GM23338 (cell line): ENCODE results near the gene RAP2B. TPM values are rescaled to one million over a fixed set of nuclear protein-coding genes. Genes with fewer than 3 reads are reported as not detected.

Experiments
- ATAC-seq: fragments of 200-7000 bp; cut with Tn5 transposase; 3 replicates; pipeline ENCODE4 v1.9.1; 2020
- DNase-seq: peaks from one replicate; pipeline ENCODE4 v3.0.0-alpha.2; 2015; ENCODE audit warnings: low spot score
- H2AFZ ChIP-seq: fragments of 200-600 bp; sonication (generic); 2 replicates; pipeline ENCODE4 v1.8.0; 2016; ENCODE audit warnings: antibody characterized with exemption, mild to moderate bottlenecking, moderate library complexity
- H3F3A ChIP-seq: fragments of 200-600 bp; sonication (generic); replicated peaks from 2 replicates; pipeline ENCODE4 v1.8.0; 2017; ENCODE audit warnings: antibody characterized with exemption, mixed run types, low read depth
- H3K27ac ChIP-seq: fragments of 200-600 bp; sonication (generic); 2 replicates; pipeline ENCODE4 v1.6.1; 2016; ENCODE audit warnings: low read depth
- H3K27me3 ChIP-seq: fragments of 200-600 bp; sonication (generic); 2 replicates; pipeline ENCODE4 v1.8.0; 2016; ENCODE audit warnings: mild to moderate bottlenecking, mixed run types, moderate library complexity; ENCODE audit not compliant: insufficient read depth
- H3K36me3 ChIP-seq: fragments of 200-600 bp; sonication (generic); 2 replicates; pipeline ENCODE4 v1.8.0; 2016; ENCODE audit warnings: mild to moderate bottlenecking; ENCODE audit not compliant: insufficient read depth
- H3K4me1 ChIP-seq: fragments of 200-600 bp; sonication (generic); 2 replicates; pipeline ENCODE4 v1.8.0; 2016; ENCODE audit warnings: mild to moderate bottlenecking, moderate library complexity; ENCODE audit not compliant: insufficient read depth
- H3K4me2 ChIP-seq: fragments of 200-600 bp; sonication (generic); 2 replicates; pipeline ENCODE4 v1.7.1; 2017; ENCODE audit warnings: mixed run types
- H3K4me3 ChIP-seq: fragments of 200-600 bp; sonication (generic); 2 replicates; pipeline ENCODE4 v1.6.1; 2016; ENCODE audit warnings: mixed run types
- H3K79me2 ChIP-seq: fragments of 200-600 bp; sonication (generic); replicated peaks from 2 replicates; pipeline ENCODE4 v1.8.0; 2017; ENCODE audit warnings: mild to moderate bottlenecking; ENCODE audit not compliant: insufficient read depth
- H3K9me2 ChIP-seq: fragments of 200-600 bp; sonication (generic); 2 replicates; pipeline ENCODE4 v1.8.0; 2017; ENCODE audit not compliant: insufficient read depth
- H4K20me1 ChIP-seq: fragments of 200-600 bp; sonication (generic); replicated peaks from 2 replicates; pipeline ENCODE4 v1.8.0; 2017; ENCODE audit warnings: mild to moderate bottlenecking; ENCODE audit not compliant: insufficient read depth
- H3K27ac Mint-ChIP-seq: 2 replicates; pipeline ENCODE4 v1.8.0; 2020; ENCODE audit warnings: inconsistent platforms, mild to moderate bottlenecking, moderate library complexity, mixed read lengths
- H3K27me3 Mint-ChIP-seq: 3 replicates; pipeline ENCODE4 v1.8.0; 2022; ENCODE audit warnings: low read depth, mild to moderate bottlenecking, moderate library complexity, mixed read lengths, inconsistent platforms; ENCODE audit not compliant: insufficient read depth, poor library complexity
- H3K36me3 Mint-ChIP-seq: 3 replicates; pipeline ENCODE4 v1.8.0; 2021; ENCODE audit warnings: low read depth, mild to moderate bottlenecking, inconsistent platforms, moderate library complexity, mixed read lengths
- H3K4me1 Mint-ChIP-seq: 3 replicates; pipeline ENCODE4 v1.8.0; 2020; ENCODE audit warnings: mild to moderate bottlenecking, inconsistent platforms, mixed read lengths
- H3K4me3 Mint-ChIP-seq: 3 replicates; pipeline ENCODE4 v1.8.0; 2021; ENCODE audit warnings: moderate library complexity, mild to moderate bottlenecking, inconsistent platforms, mixed read lengths
- H3K9me3 Mint-ChIP-seq: 3 replicates; pipeline ENCODE4 v1.8.0; 2020; ENCODE audit warnings: moderate library complexity, mild to moderate bottlenecking, inconsistent platforms, mixed read lengths
- CREB1 ChIP-seq: fragments of 250-450 bp; sonication (Bioruptor Pico); IDR thresholded peaks from 2 replicates; pipeline ENCODE4 v1.5.0; 2020; ENCODE audit warnings: low read depth, mild to moderate bottlenecking, moderate library complexity
- EZH2 ChIP-seq: fragments of 200-600 bp; sonication (generic); IDR thresholded peaks from one replicate; pipeline ENCODE4 v1.8.0; 2017; ENCODE audit warnings: antibody characterized with exemption, mild to moderate bottlenecking, low read depth; ENCODE audit not compliant: unreplicated experiment
- EZH2phosphoT487 ChIP-seq: fragments of 200-600 bp; sonication (generic); IDR thresholded peaks from one replicate; pipeline ENCODE4 v1.8.1; 2018; ENCODE audit warnings: antibody characterized with exemption; ENCODE audit not compliant: unreplicated experiment
- STAT1 ChIP-seq: IDR thresholded peaks from one replicate; pipeline ENCODE4 v1.6.1; 2016; ENCODE audit warnings: antibody characterized with exemption; ENCODE audit not compliant: unreplicated experiment
- ZNF114 ChIP-seq: fragments of 250-450 bp; sonication (Bioruptor Pico); IDR thresholded peaks from 2 replicates; pipeline ENCODE4 v1.5.0; 2020; ENCODE audit warnings: mild to moderate bottlenecking, moderate library complexity
- ZNF331 ChIP-seq: fragments of 250-450 bp; sonication (Bioruptor Pico); IDR thresholded peaks from 2 replicates; pipeline ENCODE4 v1.5.0; 2020; ENCODE audit warnings: low read depth, mild to moderate bottlenecking, moderate library complexity
- polyA plus RNA-seq: library from polyadenylated mRNA; unstranded; fragments of >200 nt; fragmentation: Nextera tagmentation; extraction: Ambion mirVana; gene quantifications from 2 replicates; pipeline ENCODE4 v1.2.1, GENCODE V29; 2016
- total RNA-seq: library from RNA; depleted of rRNA; stranded (reverse); fragments of >200 nt; shearing (Covaris generic); gene quantifications from 2 replicates; pipeline ENCODE4 v1.2.3, GENCODE V29; 2014
- TF ChIP-seq, protein P1 (sequence below): fragments of 250-450 bp; sonication (Bioruptor Pico); IDR thresholded peaks from 2 replicates; pipeline ENCODE4 v1.5.0; 2020; ENCODE audit warnings: mild to moderate bottlenecking, moderate library complexity
- TF ChIP-seq, protein P2 (sequence below): IDR thresholded peaks from one replicate; pipeline ENCODE4 v1.6.1; 2018; ENCODE audit warnings: antibody characterized with exemption; ENCODE audit not compliant: unreplicated experiment

The RAP2B gene
- total and polyA plus RNA-seq, 2 experiments from 2014 or later, result 22.5 to 24.0 TPM

DNA sequence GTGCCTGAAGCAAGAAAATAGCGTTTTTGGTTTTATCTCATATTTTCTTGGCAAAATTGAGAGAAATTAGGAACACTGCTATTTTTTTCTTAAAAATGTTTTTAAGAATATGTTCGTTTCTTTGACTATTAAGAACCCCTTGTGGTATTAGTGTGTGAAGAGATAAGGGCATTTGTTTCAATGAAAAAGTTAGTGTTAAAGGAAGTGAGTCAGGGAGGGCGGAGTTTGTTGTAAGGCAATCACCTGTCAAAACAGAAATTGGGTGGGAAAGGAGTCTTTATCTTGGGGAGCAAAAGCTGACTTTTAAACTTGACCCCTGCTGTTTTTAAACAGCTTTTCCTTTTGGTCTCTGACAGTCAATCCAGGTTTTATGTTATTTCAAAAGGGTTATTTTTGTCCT lies 4.2 kb downstream of the RAP2B start:
- ATAC-seq (no peak), DNase-seq (no peak)
- peaks cover 24% of the 10 kb centered on the region for H3K4me1 ChIP-seq
- no peak overlapping the region for H3K27ac ChIP-seq
- H3K9me2 ChIP-seq, result no peaks in the 10 kb centered on the region
- Mint-ChIP-seq H3K4me3 (no peak overlapping the region; the same call in 2 of the 3 replicates), H3K27ac (no peak overlapping the region), H3K4me1 (peaks cover 32% of the 10 kb centered on the region; the same call in 2 of the 3 replicates), H3K36me3 (peaks cover 5% of the 10 kb centered on the region; the same call in 1 of the 3 replicates), H3K9me3 (no peaks in the 10 kb centered on the region), H3K27me3 (peaks cover 7% of the 10 kb centered on the region)
- H3K4me2 ChIP-seq, result peak overlapping the region; percentile 95
- no peaks in the 10 kb centered on the region for H3F3A ChIP-seq
- H4K20me1 ChIP-seq, result peaks cover 34% of the 10 kb centered on the region
- H3K4me3 ChIP-seq, result peak overlapping the region; percentile 96; the same call in 1 of the 2 replicates
- peaks cover 56% of the 10 kb centered on the region for H3K79me2 ChIP-seq
- no peaks in the 10 kb centered on the region for H3K36me3 ChIP-seq
- H2AFZ ChIP-seq, result no peak overlapping the region
- TF ChIP-seq, protein P1, sequence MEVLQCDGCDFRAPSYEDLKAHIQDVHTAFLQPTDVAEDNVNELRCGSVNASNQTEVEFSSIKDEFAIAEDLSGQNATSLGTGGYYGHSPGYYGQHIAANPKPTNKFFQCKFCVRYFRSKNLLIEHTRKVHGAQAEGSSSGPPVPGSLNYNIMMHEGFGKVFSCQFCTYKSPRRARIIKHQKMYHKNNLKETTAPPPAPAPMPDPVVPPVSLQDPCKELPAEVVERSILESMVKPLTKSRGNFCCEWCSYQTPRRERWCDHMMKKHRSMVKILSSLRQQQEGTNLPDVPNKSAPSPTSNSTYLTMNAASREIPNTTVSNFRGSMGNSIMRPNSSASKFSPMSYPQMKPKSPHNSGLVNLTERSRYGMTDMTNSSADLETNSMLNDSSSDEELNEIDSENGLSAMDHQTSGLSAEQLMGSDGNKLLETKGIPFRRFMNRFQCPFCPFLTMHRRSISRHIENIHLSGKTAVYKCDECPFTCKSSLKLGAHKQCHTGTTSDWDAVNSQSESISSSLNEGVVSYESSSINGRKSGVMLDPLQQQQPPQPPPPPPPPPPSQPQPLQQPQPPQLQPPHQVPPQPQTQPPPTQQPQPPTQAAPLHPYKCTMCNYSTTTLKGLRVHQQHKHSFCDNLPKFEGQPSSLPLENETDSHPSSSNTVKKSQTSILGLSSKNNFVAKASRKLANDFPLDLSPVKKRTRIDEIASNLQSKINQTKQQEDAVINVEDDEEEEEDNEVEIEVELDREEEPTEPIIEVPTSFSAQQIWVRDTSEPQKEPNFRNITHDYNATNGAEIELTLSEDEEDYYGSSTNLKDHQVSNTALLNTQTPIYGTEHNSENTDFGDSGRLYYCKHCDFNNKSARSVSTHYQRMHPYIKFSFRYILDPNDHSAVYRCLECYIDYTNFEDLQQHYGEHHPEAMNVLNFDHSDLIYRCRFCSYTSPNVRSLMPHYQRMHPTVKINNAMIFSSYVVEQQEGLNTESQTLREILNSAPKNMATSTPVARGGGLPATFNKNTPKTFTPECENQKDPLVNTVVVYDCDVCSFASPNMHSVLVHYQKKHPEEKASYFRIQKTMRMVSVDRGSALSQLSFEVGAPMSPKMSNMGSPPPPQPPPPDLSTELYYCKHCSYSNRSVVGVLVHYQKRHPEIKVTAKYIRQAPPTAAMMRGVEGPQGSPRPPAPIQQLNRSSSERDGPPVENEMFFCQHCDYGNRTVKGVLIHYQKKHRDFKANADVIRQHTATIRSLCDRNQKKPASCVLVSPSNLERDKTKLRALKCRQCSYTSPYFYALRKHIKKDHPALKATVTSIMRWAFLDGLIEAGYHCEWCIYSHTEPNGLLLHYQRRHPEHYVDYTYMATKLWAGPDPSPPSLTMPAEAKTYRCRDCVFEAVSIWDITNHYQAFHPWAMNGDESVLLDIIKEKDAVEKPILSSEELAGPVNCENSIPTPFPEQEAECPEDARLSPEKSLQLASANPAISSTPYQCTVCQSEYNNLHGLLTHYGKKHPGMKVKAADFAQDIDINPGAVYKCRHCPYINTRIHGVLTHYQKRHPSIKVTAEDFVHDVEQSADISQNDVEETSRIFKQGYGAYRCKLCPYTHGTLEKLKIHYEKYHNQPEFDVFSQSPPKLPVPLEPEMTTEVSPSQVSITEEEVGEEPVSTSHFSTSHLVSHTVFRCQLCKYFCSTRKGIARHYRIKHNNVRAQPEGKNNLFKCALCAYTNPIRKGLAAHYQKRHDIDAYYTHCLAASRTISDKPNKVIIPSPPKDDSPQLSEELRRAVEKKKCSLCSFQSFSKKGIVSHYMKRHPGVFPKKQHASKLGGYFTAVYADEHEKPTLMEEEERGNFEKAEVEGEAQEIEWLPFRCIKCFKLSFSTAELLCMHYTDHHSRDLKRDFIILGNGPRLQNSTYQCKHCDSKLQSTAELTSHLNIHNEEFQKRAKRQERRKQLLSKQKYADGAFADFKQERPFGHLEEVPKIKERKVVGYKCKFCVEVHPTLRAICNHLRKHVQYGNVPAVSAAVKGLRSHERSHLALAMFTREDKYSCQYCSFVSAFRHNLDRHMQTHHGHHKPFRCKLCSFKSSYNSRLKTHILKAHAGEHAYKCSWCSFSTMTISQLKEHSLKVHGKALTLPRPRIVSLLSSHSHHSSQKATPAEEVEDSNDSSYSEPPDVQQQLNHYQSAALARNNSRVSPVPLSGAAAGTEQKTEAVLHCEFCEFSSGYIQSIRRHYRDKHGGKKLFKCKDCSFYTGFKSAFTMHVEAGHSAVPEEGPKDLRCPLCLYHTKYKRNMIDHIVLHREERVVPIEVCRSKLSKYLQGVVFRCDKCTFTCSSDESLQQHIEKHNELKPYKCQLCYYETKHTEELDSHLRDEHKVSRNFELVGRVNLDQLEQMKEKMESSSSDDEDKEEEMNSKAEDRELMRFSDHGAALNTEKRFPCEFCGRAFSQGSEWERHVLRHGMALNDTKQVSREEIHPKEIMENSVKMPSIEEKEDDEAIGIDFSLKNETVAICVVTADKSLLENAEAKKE (CRISPR knock-in tag), result no peak
- TF ChIP-seq, protein P2, sequence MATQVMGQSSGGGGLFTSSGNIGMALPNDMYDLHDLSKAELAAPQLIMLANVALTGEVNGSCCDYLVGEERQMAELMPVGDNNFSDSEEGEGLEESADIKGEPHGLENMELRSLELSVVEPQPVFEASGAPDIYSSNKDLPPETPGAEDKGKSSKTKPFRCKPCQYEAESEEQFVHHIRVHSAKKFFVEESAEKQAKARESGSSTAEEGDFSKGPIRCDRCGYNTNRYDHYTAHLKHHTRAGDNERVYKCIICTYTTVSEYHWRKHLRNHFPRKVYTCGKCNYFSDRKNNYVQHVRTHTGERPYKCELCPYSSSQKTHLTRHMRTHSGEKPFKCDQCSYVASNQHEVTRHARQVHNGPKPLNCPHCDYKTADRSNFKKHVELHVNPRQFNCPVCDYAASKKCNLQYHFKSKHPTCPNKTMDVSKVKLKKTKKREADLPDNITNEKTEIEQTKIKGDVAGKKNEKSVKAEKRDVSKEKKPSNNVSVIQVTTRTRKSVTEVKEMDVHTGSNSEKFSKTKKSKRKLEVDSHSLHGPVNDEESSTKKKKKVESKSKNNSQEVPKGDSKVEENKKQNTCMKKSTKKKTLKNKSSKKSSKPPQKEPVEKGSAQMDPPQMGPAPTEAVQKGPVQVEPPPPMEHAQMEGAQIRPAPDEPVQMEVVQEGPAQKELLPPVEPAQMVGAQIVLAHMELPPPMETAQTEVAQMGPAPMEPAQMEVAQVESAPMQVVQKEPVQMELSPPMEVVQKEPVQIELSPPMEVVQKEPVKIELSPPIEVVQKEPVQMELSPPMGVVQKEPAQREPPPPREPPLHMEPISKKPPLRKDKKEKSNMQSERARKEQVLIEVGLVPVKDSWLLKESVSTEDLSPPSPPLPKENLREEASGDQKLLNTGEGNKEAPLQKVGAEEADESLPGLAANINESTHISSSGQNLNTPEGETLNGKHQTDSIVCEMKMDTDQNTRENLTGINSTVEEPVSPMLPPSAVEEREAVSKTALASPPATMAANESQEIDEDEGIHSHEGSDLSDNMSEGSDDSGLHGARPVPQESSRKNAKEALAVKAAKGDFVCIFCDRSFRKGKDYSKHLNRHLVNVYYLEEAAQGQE, result no peak
- TF ChIP-seq EZH2 (no peak), ZNF114 (CRISPR knock-in tag) (no peak), CREB1 (CRISPR knock-in tag) (no peak), STAT1 (no peak), ZNF331 (CRISPR knock-in tag) (no peak), EZH2phosphoT487 (no peak)
- H3K27me3 ChIP-seq, result no peaks in the 10 kb centered on the region
